Measurements from ENCODE around the gene PACSIN1. TPM values are rescaled to one million over a fixed set of nuclear protein-coding genes. Genes with fewer than 3 reads are reported as not detected.

Gene PACSIN1
- total and polyA plus RNA-seq, 8 donors = 0.09 to 0.51 (median 0.25) TPM; not detected in 1

GRCh38 chr6:34553146-34553545 lies 87.3 kb downstream of the PACSIN1 start:
- intact Hi-C loops (cut with DNase I) = no loop called here
- H3K36me3 ChIP-seq = no peaks in the 10 kb centered on the region
- no peak for DNase-seq
- no peak for TF ChIP-seq CTCF (IDR thresholded peaks at IDR 0.05)
- H3K9me3 ChIP-seq = peaks cover 0 to 1% of the 10 kb centered on the region in 2 donors
- H3K4me3 ChIP-seq = no peak overlapping the region
- no peak for ATAC-seq
- H3K27me3 ChIP-seq = no peaks in the 10 kb centered on the region
- no peak overlapping the region for H3K27ac ChIP-seq
- no peaks in the 10 kb centered on the region for H3K4me1 ChIP-seq

GRCh38 chr6:34553750-34554149 lies 87.9 kb downstream of the PACSIN1 start:
- Histone ChIP-seq H3K36me3 (no peaks in the 10 kb centered on the region), H3K4me3 (no peak overlapping the region), H3K4me1 (no peaks in the 10 kb centered on the region), H3K9me3 (peaks cover 0 to 6% of the 10 kb centered on the region in 2 donors), H3K27ac (no peak overlapping the region), H3K27me3 (no peaks in the 10 kb centered on the region)
- no peak for ATAC-seq
- no peak for DNase-seq
- intact Hi-C loops (cut with DNase I) = no loop called here
- no peak for TF ChIP-seq CTCF (IDR thresholded peaks at IDR 0.05)

- ATAC-seq = no peak
- Histone ChIP-seq H3K4me3 (no peak overlapping the region), H3K27me3 (no peaks in the 10 kb centered on the region), H3K4me1 (no peaks in the 10 kb centered on the region), H3K9me3 (peaks cover 0 to 6% of the 10 kb centered on the region in 2 donors), H3K36me3 (no peaks in the 10 kb centered on the region), H3K27ac (no peak overlapping the region)
- TF ChIP-seq CTCF (IDR thresholded peaks at IDR 0.05) = no peak
- intact Hi-C loops (cut with DNase I) = no loop called here
- DNase-seq = no peak
These were observed 88.6 kb downstream of the PACSIN1 start for GRCh38 chr6:34554291-34555006.

DNA sequence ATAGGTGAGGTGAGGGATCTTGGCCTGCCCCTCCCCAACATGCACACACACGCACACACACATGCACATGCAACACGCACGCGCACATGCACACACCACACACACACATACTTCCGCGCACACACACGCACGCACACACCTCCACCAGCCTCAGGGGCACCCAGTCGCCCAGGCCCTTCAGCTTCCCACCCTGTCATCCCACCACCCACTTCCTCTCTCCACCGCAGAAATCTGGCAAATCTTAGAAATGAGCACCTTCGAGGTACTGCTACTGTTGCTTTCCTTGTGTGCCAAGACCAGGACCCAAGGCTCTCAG lies 89.1 kb downstream of the PACSIN1 start:
- Histone ChIP-seq H3K4me3 (no peak overlapping the region), H3K9me3 (peaks cover 0 to 6% of the 10 kb centered on the region in 2 donors), H3K27ac (no peak overlapping the region), H3K4me1 (no peaks in the 10 kb centered on the region), H3K27me3 (no peaks in the 10 kb centered on the region), H3K36me3 (no peaks in the 10 kb centered on the region)
- intact Hi-C loops (cut with DNase I) = no loop called here
- TF ChIP-seq CTCF (IDR thresholded peaks at IDR 0.05) = no peak
- DNase-seq (peak in 1 of 4 donors; percentile 65), ATAC-seq (no peak)

DNA sequence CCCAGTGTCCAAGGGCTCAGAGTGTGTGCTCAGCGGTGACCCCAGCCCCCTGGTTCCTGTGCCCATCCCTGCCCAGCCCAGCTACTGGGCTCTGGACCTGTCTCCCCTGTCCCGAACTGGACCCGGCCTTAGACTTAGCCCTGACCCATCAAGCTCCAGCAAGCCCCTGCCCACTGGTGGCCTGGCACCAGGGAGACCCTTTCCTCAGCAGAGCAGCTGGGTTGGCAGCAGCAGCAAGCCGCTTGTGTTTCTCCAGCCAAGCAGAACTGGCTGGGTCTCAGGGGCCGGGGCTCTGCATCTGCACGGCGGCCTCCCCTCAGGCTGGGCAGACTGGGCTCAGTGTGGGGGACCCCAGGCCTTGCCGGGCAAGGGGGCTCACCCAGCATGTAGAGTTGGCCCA lies 89.5 kb downstream of the PACSIN1 start:
- Histone ChIP-seq H3K4me1 (no peaks in the 10 kb centered on the region), H3K27me3 (no peaks in the 10 kb centered on the region), H3K4me3 (peak overlapping the region in 1 of 2 donors; percentile 13), H3K36me3 (no peaks in the 10 kb centered on the region), H3K9me3 (peaks cover 0 to 6% of the 10 kb centered on the region in 2 donors), H3K27ac (no peak overlapping the region)
- DNase-seq (no peak), ATAC-seq (peak; percentile 24)
- intact Hi-C loops (cut with DNase I) = no loop called here
- TF ChIP-seq CTCF (IDR thresholded peaks at IDR 0.05) = no peak

Data from left lung (tissue), 10 donors.